GM21723 (cell line): ENCODE data around the gene NKD1.

Source experiments
- ATAC-seq: cut with Tn5 transposase; IDR thresholded peaks from one replicate; pipeline ENCODE4 v1.9.1; 2021; ENCODE audit warnings: mild to moderate bottlenecking, moderate library complexity; ENCODE audit not compliant: unreplicated experiment

NKD1 gene

GRCh38 chr16:50519001-50519400 is 29.2 kb upstream of the NKD1 start:
- ATAC-seq = no peak

GRCh38 chr16:50519602-50520001 is 28.6 kb upstream of the NKD1 start:
- no peak for ATAC-seq

DNA sequence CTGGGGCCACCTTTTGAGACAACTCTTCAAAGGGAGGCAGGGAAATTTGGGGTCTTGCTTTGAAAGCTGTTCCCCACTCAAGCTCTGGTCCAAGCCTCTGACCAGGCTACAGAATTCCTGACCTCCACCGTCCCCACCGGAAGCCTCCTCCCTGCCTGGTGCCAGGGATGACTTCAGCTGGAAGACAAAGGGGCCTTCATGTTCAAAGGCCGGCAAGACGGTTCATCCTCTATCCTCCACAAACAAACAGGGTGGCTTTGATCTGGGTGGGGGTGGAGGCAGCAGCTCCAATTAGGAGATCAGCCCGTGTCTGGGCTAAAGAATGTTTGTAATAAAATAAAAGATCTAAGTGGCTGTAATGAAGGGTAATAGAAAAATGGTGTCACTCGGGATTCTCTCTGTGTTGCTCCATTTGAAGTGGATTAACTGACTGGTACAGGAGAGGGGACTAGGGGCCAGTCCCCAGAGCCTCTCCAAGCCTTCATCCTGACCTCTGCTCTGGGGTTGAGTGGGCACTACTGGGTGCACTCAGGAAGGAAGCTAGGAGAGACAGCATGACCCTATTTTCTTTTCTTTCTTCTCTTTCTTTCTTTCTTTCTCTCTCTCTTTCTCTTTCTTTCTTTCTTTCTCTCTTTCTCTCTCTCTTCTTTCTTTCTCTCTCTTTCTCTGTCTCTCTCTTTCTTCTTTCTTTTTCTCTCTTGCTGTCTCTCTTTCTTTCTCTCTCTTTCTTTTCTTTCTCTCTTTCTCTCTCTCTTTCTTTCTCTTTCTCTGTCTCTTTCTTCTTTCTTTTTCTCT is 27.5 kb upstream of the NKD1 start:
- ATAC-seq = no peak

DNA sequence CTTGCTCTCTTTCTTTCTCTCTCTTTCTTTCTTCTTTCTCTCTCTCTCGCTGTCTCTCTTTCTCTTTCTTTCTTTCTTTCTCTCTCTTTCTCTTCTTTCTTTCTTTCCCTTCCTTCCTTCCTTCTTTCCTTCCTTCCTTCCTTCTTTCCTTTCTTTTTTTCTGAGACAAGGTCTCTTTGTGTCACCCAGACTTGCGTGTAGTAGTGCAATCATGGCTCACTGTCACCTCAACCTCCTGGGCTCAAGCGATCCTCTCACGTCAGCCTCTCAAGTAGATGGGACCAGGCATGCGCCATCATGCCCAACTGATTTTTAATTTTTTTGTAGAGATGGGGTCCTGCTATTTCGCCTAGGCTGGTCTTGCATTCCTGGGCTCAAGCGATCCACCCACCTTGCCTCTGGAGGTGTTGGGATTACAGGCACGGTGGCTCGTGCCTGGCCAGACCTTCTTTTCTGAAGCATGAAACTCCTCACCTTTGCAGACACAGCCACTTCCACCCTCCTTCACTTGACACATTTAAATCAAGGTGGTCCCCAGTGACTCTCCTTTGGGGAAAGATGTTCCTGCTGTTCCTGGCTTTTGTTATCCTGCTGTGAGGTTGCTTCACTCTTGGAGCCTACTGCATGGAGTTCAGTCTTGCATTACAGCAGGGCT is 26.8 kb upstream of the NKD1 start:
- ATAC-seq = no peak

GRCh38 chr16:50522324-50522723 is 25.9 kb upstream of the NKD1 start:
- ATAC-seq = no peak

DNA sequence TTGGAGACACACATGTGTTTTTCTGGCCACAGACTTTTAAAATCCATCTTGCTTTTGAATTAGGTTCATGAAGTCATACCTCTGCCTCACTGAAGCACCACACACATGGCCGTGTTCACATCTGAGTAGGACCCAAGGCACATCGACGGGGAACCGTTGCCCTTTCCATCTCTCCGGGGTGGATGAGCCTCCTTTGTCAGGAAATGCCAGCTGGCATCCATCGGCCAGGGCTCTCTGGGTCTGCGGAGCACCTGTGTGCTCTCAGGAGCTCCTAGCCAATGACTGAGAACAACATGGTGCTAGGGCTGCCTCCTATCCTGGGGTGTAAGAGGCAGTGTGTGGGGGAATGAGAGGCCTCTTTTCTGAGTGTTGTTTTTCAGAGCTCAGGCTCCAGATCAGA is 24.5 kb upstream of the NKD1 start:
- ATAC-seq = no peak

GRCh38 chr16:50525262-50525661 is 22.9 kb upstream of the NKD1 start:
- no peak for ATAC-seq

DNA sequence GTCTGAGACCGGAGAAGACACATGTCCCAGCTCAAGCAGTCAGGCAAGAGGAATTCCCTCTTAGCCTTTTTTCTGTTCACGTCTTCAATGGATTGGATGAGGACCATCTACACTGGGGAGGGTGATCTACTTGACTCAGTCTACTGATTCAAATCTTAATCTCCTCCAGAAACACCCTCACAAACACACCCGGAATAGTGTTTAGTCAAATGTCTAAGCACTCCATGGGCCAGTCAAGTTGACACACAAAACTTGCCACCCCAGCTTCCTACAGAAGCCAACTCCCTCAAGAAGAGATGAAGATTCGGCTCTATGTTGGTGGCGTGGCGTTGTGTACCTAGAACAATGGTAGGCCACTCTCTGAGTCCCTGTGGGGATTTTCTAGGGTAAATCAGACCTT is 22.5 kb upstream of the NKD1 start:
- no peak for ATAC-seq

GRCh38 chr16:50526249-50526648 is 21.9 kb upstream of the NKD1 start:
- no peak for ATAC-seq

DNA sequence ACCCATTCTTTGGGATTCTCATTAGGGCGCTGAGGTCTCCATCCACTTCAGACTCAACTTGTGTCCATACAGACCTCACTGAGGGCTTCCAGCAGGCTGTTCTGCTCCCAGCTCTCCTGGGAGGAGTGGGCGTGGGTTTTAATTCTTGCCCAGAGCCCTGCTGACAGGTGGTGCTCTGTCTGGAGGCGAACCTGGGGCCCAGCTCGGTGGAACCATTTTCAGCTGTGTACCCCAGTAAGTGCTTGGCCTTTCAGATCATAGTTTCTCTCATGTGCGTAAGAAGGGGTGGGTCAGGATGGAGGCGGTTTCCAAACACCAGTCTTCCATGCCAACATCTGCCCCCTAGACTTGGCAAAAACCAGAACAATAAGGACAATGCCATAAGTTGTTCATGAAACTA is 21.4 kb upstream of the NKD1 start:
- no peak for ATAC-seq

GRCh38 chr16:50528820-50529219 is 19.4 kb upstream of the NKD1 start:
- no peak for ATAC-seq

DNA sequence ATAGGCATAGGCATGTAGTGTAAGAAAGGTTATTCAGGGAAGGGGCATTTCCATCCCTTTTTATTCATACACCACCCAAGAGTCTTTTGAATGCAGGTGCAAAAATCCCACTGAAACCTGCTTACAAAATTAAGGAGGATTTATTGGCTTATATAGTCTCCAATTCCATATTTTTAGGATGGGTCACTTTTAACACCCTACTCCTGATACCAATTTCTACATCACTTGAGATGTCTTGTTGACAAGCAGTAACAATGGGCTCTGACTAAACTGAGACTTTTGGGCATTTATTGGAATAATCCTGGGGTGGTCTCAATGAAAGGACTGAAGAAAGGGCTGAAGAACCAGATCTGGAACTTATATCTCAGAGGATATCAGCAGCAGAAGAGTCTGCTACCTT is 18.9 kb upstream of the NKD1 start:
- ATAC-seq = no peak

- ATAC-seq = no peak
Measured at GRCh38 chr16:50530277-50531236, 17.6 kb upstream of the NKD1 start.

- no peak for ATAC-seq
Measured at GRCh38 chr16:50531359-50531758, 16.8 kb upstream of the NKD1 start.

GRCh38 chr16:50531901-50532300 is 16.3 kb upstream of the NKD1 start:
- no peak for ATAC-seq

GRCh38 chr16:50532576-50532975 is 15.6 kb upstream of the NKD1 start:
- no peak for ATAC-seq

DNA sequence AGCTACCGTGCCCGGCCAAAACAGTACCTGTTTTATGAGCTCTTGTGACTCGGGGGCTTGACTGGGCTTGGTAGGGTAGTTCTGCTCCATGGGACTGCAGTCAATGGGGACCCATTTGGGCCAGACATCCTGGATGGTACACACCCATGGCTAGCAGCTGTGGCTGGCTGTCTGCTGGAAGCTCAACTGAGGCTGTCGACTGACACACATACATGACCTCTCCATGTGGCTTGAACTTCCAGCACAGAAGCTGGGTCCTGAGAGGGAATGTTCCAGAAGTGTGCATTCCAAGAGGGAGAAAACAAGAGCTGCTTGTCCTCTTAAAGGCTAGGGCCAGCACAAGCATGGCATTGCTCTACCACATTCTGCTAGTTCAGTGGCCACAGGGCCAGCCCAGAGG is 14.9 kb upstream of the NKD1 start:
- no peak for ATAC-seq

DNA sequence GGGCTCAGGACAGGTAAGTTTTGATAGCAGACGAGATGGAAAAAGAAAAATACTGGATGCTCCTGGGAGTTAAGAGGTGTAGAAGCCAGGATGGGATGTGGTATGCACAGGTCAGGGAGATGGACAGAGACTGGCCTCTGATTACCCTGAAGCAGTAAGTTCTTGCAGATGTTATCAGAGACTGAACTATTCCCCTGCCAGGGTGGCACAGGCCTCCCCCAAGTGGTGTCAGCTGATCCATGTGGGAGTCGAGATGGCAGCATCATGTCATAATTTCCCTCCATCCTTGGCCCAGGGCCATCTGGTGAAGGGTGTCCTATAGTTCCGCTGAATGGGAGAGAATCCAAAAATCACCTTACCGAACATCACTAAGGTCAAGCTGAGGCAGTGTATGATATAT is 14.1 kb upstream of the NKD1 start:
- no peak for ATAC-seq

DNA sequence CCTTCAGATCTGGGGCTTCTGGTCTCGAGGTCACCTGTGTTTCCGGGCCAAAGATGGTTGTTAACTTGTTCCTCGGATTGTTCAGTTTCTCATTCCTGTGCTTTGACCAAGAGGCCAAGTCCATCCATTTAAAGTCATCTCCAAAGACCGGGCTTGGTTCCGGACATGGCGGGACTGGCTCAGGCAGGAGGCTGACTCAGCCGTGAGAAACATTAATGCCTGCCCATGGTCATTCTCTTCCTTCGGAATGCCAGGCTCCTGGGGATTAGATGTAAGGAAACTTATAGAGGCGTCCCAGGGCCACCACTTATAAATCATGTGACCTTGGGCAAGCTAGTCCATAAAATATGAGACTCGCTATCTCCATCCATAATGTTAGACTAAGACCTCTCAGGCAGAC is 13.6 kb upstream of the NKD1 start:
- ATAC-seq = no peak

GRCh38 chr16:50534958-50535357 is 13.2 kb upstream of the NKD1 start:
- ATAC-seq = no peak

DNA sequence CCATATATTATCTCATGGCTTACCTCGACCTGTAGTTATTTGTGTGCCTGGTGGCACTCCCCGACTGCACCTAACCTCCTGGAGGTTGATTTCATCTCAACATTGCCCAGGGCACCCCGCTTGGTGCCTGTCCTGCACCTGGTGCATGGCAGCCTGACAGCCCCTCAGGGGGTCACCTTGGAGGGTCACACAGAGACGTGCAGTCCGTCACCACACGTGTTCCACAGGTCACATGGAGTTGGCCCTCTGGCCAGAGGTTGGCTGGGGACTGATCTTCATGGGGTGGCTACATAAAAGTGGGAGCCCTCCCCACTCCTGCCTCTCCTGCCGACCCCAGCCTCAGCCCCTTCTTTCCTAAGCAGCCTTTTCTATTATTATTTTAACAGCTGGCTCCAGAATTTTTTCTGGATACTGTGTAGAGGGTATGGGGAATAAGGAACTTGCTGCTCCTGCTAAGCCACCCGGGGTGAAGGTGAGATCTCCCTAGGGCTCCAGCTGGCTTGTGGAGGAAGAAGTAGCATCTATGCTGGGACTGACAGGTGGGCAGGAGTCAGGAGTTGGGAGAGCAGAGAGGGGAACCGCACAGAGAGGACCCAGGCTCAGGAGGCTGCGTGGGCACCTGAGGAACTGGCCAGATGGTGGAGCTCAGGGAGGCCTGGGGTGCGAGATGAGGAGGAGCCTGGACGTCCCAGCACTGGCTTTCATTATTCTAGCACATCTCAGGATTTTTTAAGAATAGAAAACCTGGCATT is 12.5 kb upstream of the NKD1 start:
- no peak for ATAC-seq
